HCT116 (cell line): ENCODE data around the gene FBXL19. TPM values are rescaled to one million over a fixed set of nuclear protein-coding genes. Genes with fewer than 3 reads are reported as not detected.

ENCODE experiments used
- ATAC-seq: fragments of 200-7000 bp; cut with Tn5 transposase; 2 replicates; pipeline ENCODE4 v1.9.1; 2020; ENCODE audit warnings: mild to moderate bottlenecking, moderate library complexity
- BruUV-seq: library from RNA; stranded (reverse); fragments of 400-500 nt; replicated peaks from 2 replicates; lab custom pipeline; 2021; lab: Mats Ljungman, UMichigan
- CTCF ChIA-PET: fragments of 300-600 bp; sonication (Branson Sonifier 250); formaldehyde crosslinking; loops from one replicate; lab custom pipeline; 2021; ENCODE audit warnings: antibody characterized with exemption; lab: Charles Lee
- POLR2A ChIA-PET: fragments of 300-600, 350-600 bp; sonication (Branson Sonifier 250); formaldehyde crosslinking; loops from one replicate; lab custom pipeline; 2021; ENCODE audit warnings: antibody characterized with exemption; lab: Charles Lee
- RAD21 ChIA-PET, 2 experiments: fragments of 300-600 bp; sonication (Branson Sonifier 250); formaldehyde crosslinking; loops; one replicate each; lab custom pipeline; 2023; ENCODE audit warnings: low total read pairs in 2 of 2; ENCODE audit not compliant: uncharacterized antibody in 2 of 2, unreplicated experiment in 2 of 2, low non-redundant PET in 1 of 2; lab: Charles Lee
- DNase-seq: peaks from one replicate; pipeline ENCODE4 v3.0.0-alpha.2; 2010; ENCODE audit warnings: low read depth, low spot score
- H2AFZ ChIP-seq: fragments of 200-600 bp; shearing (Covaris generic), sonication (generic); 2 replicates; pipeline ENCODE4 v1.6.1; 2017; ENCODE audit warnings: low read depth, mixed run types, mixed read lengths, antibody characterized with exemption, low read length; ENCODE audit not compliant: poor library complexity, severe bottlenecking
- H3K27ac ChIP-seq: 2 replicates; pipeline ENCODE4 v1.5.1; 2012; ENCODE audit warnings: low read depth, low read length
- H3K27me3 ChIP-seq: fragments of 200-600 bp; sonication (generic); 2 replicates; pipeline ENCODE4 v1.6.1; 2016; ENCODE audit warnings: mixed run types, low read length, mixed read lengths; ENCODE audit not compliant: insufficient read depth
- H3K36me3 ChIP-seq, 2 experiments: fragments of 200-500 bp in 1 of 2; fragments of 200-600 bp in 1 of 2; sonication (Bioruptor generic) in 1 of 2; sonication (generic) in 1 of 2; 2 replicates each; pipeline versions ENCODE4 v1.5.1 to v1.6.1; 2014 to 2016; ENCODE audit warnings: low read length in 2 of 2, inconsistent platforms in 1 of 2, mixed read lengths in 1 of 2, mixed run types in 1 of 2; ENCODE audit not compliant: insufficient read depth in 2 of 2, control insufficient read depth in 1 of 2
- H3K4me1 ChIP-seq, 2 experiments: fragments of 200-600 bp in 1 of 2; sonication (generic) in 1 of 2; 2 replicates each; pipeline versions ENCODE4 v1.5.1 to v1.6.1; 2012 to 2017; ENCODE audit warnings: low read length in 2 of 2, inconsistent platforms in 1 of 2, mild to moderate bottlenecking in 1 of 2, mixed read lengths in 1 of 2, mixed run types in 1 of 2, moderate library complexity in 1 of 2; ENCODE audit not compliant: insufficient read depth in 2 of 2, control insufficient read depth in 1 of 2
- H3K4me2 ChIP-seq: fragments of 200-600 bp; sonication (generic); 2 replicates; pipeline ENCODE4 v1.6.1; 2017; ENCODE audit warnings: mixed run types, low read length, mixed read lengths
- H3K4me3 ChIP-seq, 2 experiments: fragments of 200-600 bp in 1 of 2; sonication (generic) in 1 of 2; replicated peaks in 1 of 2; 2 replicates each; pipeline ENCODE4 v1.5.1; 2011 to 2016; ENCODE audit warnings: low read length in 2 of 2, control low read depth in 1 of 2, low read depth in 1 of 2, mild to moderate bottlenecking in 1 of 2, mixed read lengths in 1 of 2, mixed run types in 1 of 2
- H3K79me2 ChIP-seq: fragments of 200-600 bp; sonication (generic); 2 replicates; pipeline ENCODE4 v1.6.1; 2017; ENCODE audit warnings: mild to moderate bottlenecking, mixed run types, low read length, moderate library complexity, mixed read lengths; ENCODE audit not compliant: insufficient read depth
- H3K9ac ChIP-seq: fragments of 200-600 bp; sonication (generic); 2 replicates; pipeline ENCODE4 v1.6.1; 2016; ENCODE audit warnings: low read length, mixed read lengths
- H3K9me2 ChIP-seq: fragments of 200-600 bp; sonication (generic), shearing (Covaris generic); 2 replicates; pipeline ENCODE4 v1.6.1; 2017; ENCODE audit warnings: mixed run types, mild to moderate bottlenecking, moderate library complexity; ENCODE audit not compliant: insufficient read depth
- H3K9me3 ChIP-seq, 2 experiments: fragments of 200-500 bp in 1 of 2; fragments of 200-600 bp in 1 of 2; sonication (Bioruptor generic) in 1 of 2; sonication (generic) in 1 of 2; 2 replicates each; pipeline ENCODE4 v1.6.1; 2014 to 2017; ENCODE audit warnings: low read length in 2 of 2, mixed read lengths in 2 of 2, inconsistent platforms in 1 of 2, low read depth in 1 of 2, mild to moderate bottlenecking in 1 of 2, mixed run types in 1 of 2, moderate library complexity in 1 of 2; ENCODE audit not compliant: control insufficient read depth in 1 of 2, insufficient read depth in 1 of 2
- H4K20me1 ChIP-seq: fragments of 200-600 bp; sonication (generic), shearing (Covaris generic); 2 replicates; pipeline ENCODE4 v1.6.1; 2017; ENCODE audit warnings: mixed run types, mild to moderate bottlenecking, moderate library complexity; ENCODE audit not compliant: insufficient read depth
- ATF3 ChIP-seq: IDR thresholded peaks from 2 replicates; pipeline ENCODE4 v1.6.1; 2012
- CBX3 ChIP-seq: IDR thresholded peaks from 2 replicates; pipeline ENCODE4 v1.6.1; 2012; ENCODE audit warnings: low read depth
- EGR1 ChIP-seq: IDR thresholded peaks from 2 replicates; pipeline ENCODE4 v1.6.1; 2012; ENCODE audit warnings: low read depth
- ELF1 ChIP-seq: IDR thresholded peaks from 2 replicates; pipeline ENCODE4 v1.6.1; 2012; ENCODE audit warnings: low read depth, borderline replicate concordance
- FOSL1 ChIP-seq: IDR thresholded peaks from 2 replicates; pipeline ENCODE4 v1.6.1; 2012; ENCODE audit warnings: low read depth
- MAX ChIP-seq: IDR thresholded peaks from 2 replicates; pipeline ENCODE4 v1.6.1; 2012
- POLR2A ChIP-seq: IDR thresholded peaks from 2 replicates; pipeline ENCODE4 v1.7.0; 2011; ENCODE audit warnings: borderline replicate concordance; ENCODE audit not compliant: insufficient read depth, insufficient read length; ENCODE audit errors: extremely low read depth
- RAD21 ChIP-seq: IDR thresholded peaks from 2 replicates; pipeline ENCODE4 v1.6.1; 2012; ENCODE audit warnings: low read depth, mild to moderate bottlenecking
- REST ChIP-seq: IDR thresholded peaks from 2 replicates; pipeline ENCODE4 v1.6.1; 2012; ENCODE audit warnings: low read depth
- SIN3A ChIP-seq: IDR thresholded peaks from 2 replicates; pipeline ENCODE4 v1.6.1; 2012; ENCODE audit warnings: low read depth
- SP1 ChIP-seq: IDR thresholded peaks from 2 replicates; pipeline ENCODE4 v1.6.1; 2012; ENCODE audit warnings: low read depth
- SRF ChIP-seq: IDR thresholded peaks from 2 replicates; pipeline ENCODE4 v1.6.1; 2012; ENCODE audit warnings: low read depth
- ZBTB33 ChIP-seq: IDR thresholded peaks from 2 replicates; pipeline ENCODE4 v1.6.1; 2011; ENCODE audit warnings: mild to moderate bottlenecking, low read length, moderate library complexity; ENCODE audit not compliant: insufficient replicate concordance; ENCODE audit errors: extremely low read depth
- ZFX ChIP-seq: fragments of 450-650 bp; IDR thresholded peaks from 2 replicates; pipeline ENCODE4 v1.6.1; 2017
- intact Hi-C: fragments of 100-400 bp; cut with micrococcal nuclease; formaldehyde crosslinking; loops from 2 replicates; pipeline ENCODE4 v1.10.0; 2022
- total RNA-seq: library from RNA; stranded (reverse); gene quantifications from one replicate; pipeline ENCODE4 v1.2.1, GENCODE V29; 2021; ENCODE audit not compliant: unreplicated experiment

FBXL19 gene
- total RNA-seq, 1 experiment from 2014 or later: 45.2 TPM

- BruUV-seq: no TSS peak
- Histone ChIP-seq H3K27ac (no peak overlapping the region), H3K4me2 (no peak overlapping the region), H3K4me3 (no peak overlapping the region), H2AFZ (no peak overlapping the region), H3K79me2 (peaks cover 8% of the 10 kb centered on the region), H3K9me3 (no peaks in the 10 kb centered on the region), H4K20me1 (no peaks in the 10 kb centered on the region), H3K4me1 (peaks cover 6 to 7% of the 10 kb centered on the region in 2 experiments), H3K27me3 (no peaks in the 10 kb centered on the region), H3K9ac (no peak overlapping the region), H3K36me3 (peaks cover 15 to 21% of the 10 kb centered on the region in 2 experiments; a peak in 3 of 4 replicates), H3K9me2 (no peaks in the 10 kb centered on the region)
- ChIA-PET POLR2A (interaction anchor here (0.7 kb wide), 1 partner anchor 13 kb away, joined by 3 read pairs; no protein-coding TSS in a partner anchor), RAD21 (no interaction called here), CTCF (no interaction called here)
- ATAC-seq (no peak), DNase-seq (no peak)
- TF ChIP-seq MAX (no peak), SP1 (no peak), SIN3A (no peak), CBX3 (no peak)
- intact Hi-C loops: no loop called here
Measured at GRCh38 chr16:30887927-30888326, 35.4 kb upstream of the FBXL19 start.

- no peak overlapping the region for H3K9ac ChIP-seq
- H3K27me3 ChIP-seq: no peaks in the 10 kb centered on the region
- intact Hi-C loops: no loop called here
- no peak overlapping the region for H3K4me3 ChIP-seq
- H2AFZ ChIP-seq: no peak overlapping the region
- ChIA-PET RAD21 (interaction anchor here in 1 of 2 experiments (0.6 kb wide), 1 partner anchor 57 kb away, joined by 3 read pairs; no protein-coding TSS in a partner anchor), CTCF (no interaction called here), POLR2A (no interaction called here)
- H3K4me2 ChIP-seq: no peak overlapping the region
- DNase-seq (no peak), ATAC-seq (no peak)
- H3K36me3 ChIP-seq: peaks cover 15 to 21% of the 10 kb centered on the region in 2 experiments; a peak in 3 of 4 replicates
- H4K20me1 ChIP-seq: no peaks in the 10 kb centered on the region
- no peaks in the 10 kb centered on the region for H3K9me2 ChIP-seq
- H3K27ac ChIP-seq: no peak overlapping the region
- no TSS peak for BruUV-seq
- H3K79me2 ChIP-seq: peaks cover 15% of the 10 kb centered on the region
- peaks cover 7 to 12% of the 10 kb centered on the region in 2 experiments for H3K4me1 ChIP-seq
- no peaks in the 10 kb centered on the region for H3K9me3 ChIP-seq
- TF ChIP-seq SIN3A (no peak), ZBTB33 (no peak), POLR2A (no peak), ATF3 (no peak), RAD21 (no peak), EGR1 (no peak), MAX (no peak), ZFX (no peak), SP1 (no peak), CBX3 (no peak), REST (no peak), ELF1 (no peak), SRF (no peak), FOSL1 (no peak)
Measured at GRCh38 chr16:30888856-30889499, 34.4 kb upstream of the FBXL19 start.
